Measurements from ENCODE around the gene ATP2B2. TPM values are rescaled to one million over a fixed set of nuclear protein-coding genes. Genes with fewer than 3 reads are reported as not detected.

Gene ATP2B2
- total RNA-seq, 2 donors from 2014 or later = 0.14 to 0.74 TPM

DNA sequence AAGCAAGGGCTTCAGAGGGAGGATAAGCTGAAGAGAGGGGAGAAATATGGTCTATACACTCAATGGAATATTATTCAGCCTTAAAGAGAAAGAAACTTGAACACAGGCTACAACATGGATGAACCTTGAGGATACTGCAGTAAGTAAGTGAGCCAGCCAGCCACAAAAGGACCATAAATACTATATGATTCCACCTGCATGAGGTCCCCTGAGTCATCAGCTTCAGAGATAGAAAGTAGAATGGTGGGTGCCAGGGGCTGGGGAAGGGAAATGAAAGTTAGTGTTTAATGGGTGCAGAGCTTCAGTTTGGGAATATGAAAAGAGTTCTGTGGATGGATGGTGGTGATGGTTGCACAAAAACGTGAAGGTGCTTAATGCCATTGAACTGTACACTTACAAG, 116.0 kb downstream of the ATP2B2 start:
- H3K9me3 ChIP-seq = no peaks in the 10 kb centered on the region
- TF ChIP-seq, protein P1, sequence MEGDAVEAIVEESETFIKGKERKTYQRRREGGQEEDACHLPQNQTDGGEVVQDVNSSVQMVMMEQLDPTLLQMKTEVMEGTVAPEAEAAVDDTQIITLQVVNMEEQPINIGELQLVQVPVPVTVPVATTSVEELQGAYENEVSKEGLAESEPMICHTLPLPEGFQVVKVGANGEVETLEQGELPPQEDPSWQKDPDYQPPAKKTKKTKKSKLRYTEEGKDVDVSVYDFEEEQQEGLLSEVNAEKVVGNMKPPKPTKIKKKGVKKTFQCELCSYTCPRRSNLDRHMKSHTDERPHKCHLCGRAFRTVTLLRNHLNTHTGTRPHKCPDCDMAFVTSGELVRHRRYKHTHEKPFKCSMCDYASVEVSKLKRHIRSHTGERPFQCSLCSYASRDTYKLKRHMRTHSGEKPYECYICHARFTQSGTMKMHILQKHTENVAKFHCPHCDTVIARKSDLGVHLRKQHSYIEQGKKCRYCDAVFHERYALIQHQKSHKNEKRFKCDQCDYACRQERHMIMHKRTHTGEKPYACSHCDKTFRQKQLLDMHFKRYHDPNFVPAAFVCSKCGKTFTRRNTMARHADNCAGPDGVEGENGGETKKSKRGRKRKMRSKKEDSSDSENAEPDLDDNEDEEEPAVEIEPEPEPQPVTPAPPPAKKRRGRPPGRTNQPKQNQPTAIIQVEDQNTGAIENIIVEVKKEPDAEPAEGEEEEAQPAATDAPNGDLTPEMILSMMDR (IDR thresholded peaks at IDR 0.05) = no peak
- TF ChIP-seq POLR2AphosphoS5 (IDR thresholded peaks at IDR 0.05) (no peak), POLR2A (IDR thresholded peaks at IDR 0.05) (no peak)
- intact Hi-C loops (cut with DNase I) = no loop called here
- H3K27ac ChIP-seq = no peak overlapping the region
- no peaks in the 10 kb centered on the region for H3K36me3 ChIP-seq
- no peaks in the 10 kb centered on the region for H3K27me3 ChIP-seq (replicated peaks; ENCODE audit: insufficient read depth)
- no peaks in the 10 kb centered on the region for H3K4me1 ChIP-seq (replicated peaks)
- no peak overlapping the region for H3K4me3 ChIP-seq
- no peak for DNase-seq (ENCODE audit: low spot score)
- 48% methylated on average over 1 of the region's 1 CpG for WGBS

DNA sequence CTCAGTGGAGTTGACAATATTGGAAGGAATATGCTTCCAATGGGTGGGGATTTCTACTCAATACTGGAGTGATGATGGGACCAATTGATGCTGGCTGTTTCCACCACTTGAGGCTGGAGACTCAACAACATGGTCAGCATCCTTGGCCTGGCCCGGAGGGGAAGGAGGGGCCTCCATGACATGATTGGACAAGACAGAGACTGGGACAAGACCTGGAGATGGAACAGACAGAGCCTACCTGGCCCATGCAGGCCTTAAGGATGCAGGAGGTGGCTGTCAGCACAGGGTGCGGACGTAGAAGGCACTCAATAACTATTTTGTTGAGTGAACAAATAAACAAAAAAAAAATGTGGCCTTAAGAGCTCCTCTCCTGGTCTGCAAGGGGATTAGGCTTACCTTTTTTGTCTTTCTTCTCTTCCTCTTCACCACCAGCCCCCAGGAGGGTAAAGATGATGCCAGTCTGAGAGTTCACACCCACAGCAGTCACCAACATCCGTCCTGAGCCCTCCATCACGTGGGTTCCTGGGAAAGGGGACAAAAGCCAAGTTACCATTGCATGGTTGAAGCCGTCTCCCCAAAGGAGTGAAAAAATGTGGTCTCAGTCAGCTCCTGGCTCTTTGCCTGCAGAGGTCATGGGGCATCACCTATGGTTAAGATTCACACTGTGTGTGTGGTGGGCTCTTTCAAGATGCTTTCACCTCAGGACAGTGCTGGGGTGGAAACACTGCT, 117.3 kb downstream of the ATP2B2 start:
- intact Hi-C loops (cut with DNase I) = no loop called here
- H3K27me3 ChIP-seq (replicated peaks; ENCODE audit: insufficient read depth) = peaks cover 2% of the 10 kb centered on the region
- 56% methylated on average over 6 of the region's 6 CpGs for WGBS
- no peak overlapping the region for H3K27ac ChIP-seq
- no peaks in the 10 kb centered on the region for H3K4me1 ChIP-seq (replicated peaks)
- TF ChIP-seq POLR2AphosphoS5 (IDR thresholded peaks at IDR 0.05) (no peak), POLR2A (IDR thresholded peaks at IDR 0.05) (no peak)
- TF ChIP-seq, protein P1 (IDR thresholded peaks at IDR 0.05) = no peak
- no peak for DNase-seq (ENCODE audit: low spot score)
- H3K4me3 ChIP-seq = no peak overlapping the region
- H3K9me3 ChIP-seq = no peaks in the 10 kb centered on the region
- H3K36me3 ChIP-seq = no peaks in the 10 kb centered on the region

DNA sequence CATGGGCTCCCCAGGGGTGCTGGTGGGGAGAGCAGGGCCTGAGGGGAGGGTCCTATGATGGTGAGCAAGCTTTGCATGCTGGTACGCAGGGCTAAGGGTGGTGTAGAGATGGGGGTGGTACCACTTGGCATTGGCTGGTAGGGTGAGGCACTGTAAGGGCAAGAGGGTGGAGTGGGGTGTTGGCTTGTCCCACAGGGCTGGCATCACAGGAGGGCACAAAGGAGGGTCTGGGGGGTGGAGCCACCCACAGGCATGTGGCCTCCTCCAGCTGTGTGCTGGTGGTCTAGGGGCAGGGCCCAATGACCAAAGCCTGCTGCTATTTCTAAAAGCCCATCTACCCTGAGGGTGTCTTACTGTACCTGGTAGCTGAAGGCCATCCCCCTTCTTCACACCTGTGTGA, 119.3 kb downstream of the ATP2B2 start:
- no peak overlapping the region for H3K27ac ChIP-seq
- H3K4me1 ChIP-seq (replicated peaks) = no peaks in the 10 kb centered on the region
- WGBS = 90% methylated on average over 1 of the region's 1 CpG
- intact Hi-C loops (cut with DNase I) = no loop called here
- H3K9me3 ChIP-seq = no peaks in the 10 kb centered on the region
- DNase-seq (ENCODE audit: low spot score) = no peak
- H3K27me3 ChIP-seq (replicated peaks; ENCODE audit: insufficient read depth) = peaks cover 2% of the 10 kb centered on the region
- H3K4me3 ChIP-seq = no peak overlapping the region
- TF ChIP-seq, protein P1 (IDR thresholded peaks at IDR 0.05) = no peak
- TF ChIP-seq POLR2A (IDR thresholded peaks at IDR 0.05) = no peak
- TF ChIP-seq POLR2AphosphoS5 (IDR thresholded peaks at IDR 0.05) = no peak
- no peaks in the 10 kb centered on the region for H3K36me3 ChIP-seq

DNA sequence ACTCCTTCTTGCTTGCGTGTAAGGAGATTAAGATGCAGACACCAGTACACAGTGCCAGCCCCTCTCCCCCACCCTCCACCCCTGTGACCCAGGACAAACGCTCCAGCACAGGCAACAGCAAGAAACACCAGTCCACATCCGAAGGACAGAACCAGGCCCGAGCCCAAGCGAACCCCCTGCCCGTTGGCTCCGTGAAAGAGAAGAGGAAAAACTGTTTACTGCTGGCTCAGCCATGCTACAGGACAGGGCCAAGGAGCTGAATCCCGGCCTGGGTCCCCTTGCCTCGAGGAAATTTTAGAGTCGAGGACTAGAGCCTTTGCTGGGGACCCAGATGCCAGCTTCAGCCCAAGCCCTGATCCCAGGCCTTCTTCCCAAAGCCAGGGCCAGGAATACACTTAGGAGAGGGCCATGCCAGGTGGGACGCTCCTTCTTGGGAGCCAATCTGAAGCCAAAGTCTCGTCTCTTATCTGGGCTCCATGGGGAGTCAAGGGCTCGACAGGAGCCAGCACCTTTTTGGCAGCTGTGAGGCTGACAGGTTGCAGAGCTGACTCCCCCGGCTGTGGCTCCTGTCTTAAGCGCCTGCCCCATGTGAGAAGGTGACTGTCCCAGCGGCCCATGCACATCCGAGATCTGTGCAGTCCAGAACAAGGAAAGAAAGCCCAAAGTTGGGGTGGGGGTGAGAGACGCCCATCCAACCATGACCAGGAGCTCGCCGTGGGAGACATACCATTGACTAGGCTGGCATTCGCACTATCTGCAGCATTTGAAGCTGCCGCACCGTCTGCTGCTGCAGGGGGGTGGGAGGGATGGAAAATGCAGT, 120.6 kb downstream of the ATP2B2 start:
- intact Hi-C loops (cut with DNase I) = no loop called here
- Histone ChIP-seq H3K9me3 (no peaks in the 10 kb centered on the region), H3K27ac (no peak overlapping the region), H3K4me1 (replicated peaks) (no peaks in the 10 kb centered on the region), H3K4me3 (no peak overlapping the region), H3K27me3 (replicated peaks; ENCODE audit: insufficient read depth) (peaks cover 2% of the 10 kb centered on the region), H3K36me3 (no peaks in the 10 kb centered on the region)
- no peak for DNase-seq (ENCODE audit: low spot score)
- WGBS = 77% methylated on average over 23 of the region's 23 CpGs
- TF ChIP-seq, protein P1 (IDR thresholded peaks at IDR 0.05) = no peak
- no peak for TF ChIP-seq POLR2A (IDR thresholded peaks at IDR 0.05)
- TF ChIP-seq POLR2AphosphoS5 (IDR thresholded peaks at IDR 0.05) = no peak
